GM19099 (cell line): ENCODE measurements around the gene CCDC171.
A peak's percentile ranks its signal among the peaks of the same experiment; 100 is the strongest.

Source experiments
- POLR2A ChIP-seq: IDR thresholded peaks from 3 replicates; pipeline ENCODE4 v1.6.1; 2011; ENCODE audit warnings: low read depth; ENCODE audit not compliant: insufficient read length; ENCODE audit errors: extremely low read depth

The CCDC171 gene

GRCh38 chr9:15552636-15553527 lies at the start of gene CCDC171:
CCDC171 (plus strand) TSS chr9:15553043; CDS start chr9:15564089, 11,046 bp downstream.
- peak; percentile 62 for TF ChIP-seq POLR2A

GRCh38 chr9:15505921-15506320 lies 46.9 kb upstream of the CCDC171 start:
- TF ChIP-seq POLR2A = no peak

GRCh38 chr9:15509931-15510788 lies 42.7 kb upstream of the CCDC171 start:
- TF ChIP-seq POLR2A = no peak

- peak; percentile 95 for TF ChIP-seq POLR2A
Measured at GRCh38 chr9:15510789-15511575, 41.9 kb upstream of the CCDC171 start, which contains the start of gene PSIP1. PSIP1 (minus strand) TSS chr9:15510970; CDS start chr9:15510188, 782 bp downstream.

GRCh38 chr9:15512204-15512603 lies 40.6 kb upstream of the CCDC171 start:
- TF ChIP-seq POLR2A = no peak

- TF ChIP-seq POLR2A = no peak
Measured at GRCh38 chr9:15512889-15513288, 40.0 kb upstream of the CCDC171 start.

- no peak for TF ChIP-seq POLR2A
Measured at GRCh38 chr9:15513335-15513734, 39.5 kb upstream of the CCDC171 start.

GRCh38 chr9:15519831-15520230 lies 33.0 kb upstream of the CCDC171 start:
- no peak for TF ChIP-seq POLR2A

GRCh38 chr9:15521254-15521653 lies 31.6 kb upstream of the CCDC171 start:
- no peak for TF ChIP-seq POLR2A

GRCh38 chr9:15522130-15522755 lies 30.6 kb upstream of the CCDC171 start:
- no peak for TF ChIP-seq POLR2A

- TF ChIP-seq POLR2A = no peak
Measured at GRCh38 chr9:15524845-15525455, 27.9 kb upstream of the CCDC171 start.

GRCh38 chr9:15525958-15526357 lies 26.9 kb upstream of the CCDC171 start:
- TF ChIP-seq POLR2A = no peak

- TF ChIP-seq POLR2A = no peak
Measured at GRCh38 chr9:15529566-15530324, 23.1 kb upstream of the CCDC171 start.

GRCh38 chr9:15531380-15531779 lies 21.5 kb upstream of the CCDC171 start:
- TF ChIP-seq POLR2A = no peak

GRCh38 chr9:15541872-15542271 lies 11.0 kb upstream of the CCDC171 start:
- TF ChIP-seq POLR2A = no peak
